Activated CD8-positive, alpha-beta T cell treated with anti-CD3 and anti-CD28 coated beads for 36 hours (primary cell): ENCODE results near the gene SERGEF. TPM values are rescaled to one million over a fixed set of nuclear protein-coding genes. Genes with fewer than 3 reads are reported as not detected.
"Not testable (repeated sequence)": the region's sequence is repeated elsewhere in the genome, so short reads cannot be mapped to it uniquely, and the experiment has no call there.

Experiments
- ATAC-seq: fragments of 200-7000 bp; cut with Tn5 transposase; one replicate; pipeline ENCODE4 v1.10.0; 2021; ENCODE audit warnings: mild to moderate bottlenecking, moderate library complexity
- CTCF ChIA-PET: fragments of 350-600 bp; sonication (Branson Sonifier 250); formaldehyde crosslinking; loops from one replicate; lab custom pipeline; 2021; ENCODE audit warnings: antibody characterized with exemption; lab: Charles Lee
- POLR2A ChIA-PET: fragments of 350-600 bp; sonication (Branson Sonifier 250); formaldehyde crosslinking; loops from one replicate; lab custom pipeline; 2021; ENCODE audit warnings: antibody characterized with exemption; lab: Charles Lee
- DNase-seq: peaks from one replicate; pipeline ENCODE4 v3.0.0-alpha.2; 2020
- H3K27ac Mint-ChIP-seq: one replicate; pipeline ENCODE4 v1.8.0; 2021; ENCODE audit warnings: mild to moderate bottlenecking, mixed read lengths
- H3K27me3 Mint-ChIP-seq: one replicate; pipeline ENCODE4 v1.8.0; 2021; ENCODE audit warnings: mixed read lengths
- H3K36me3 Mint-ChIP-seq: one replicate; pipeline ENCODE4 v1.8.0; 2021; ENCODE audit warnings: low read depth, mixed read lengths
- H3K4me1 Mint-ChIP-seq: one replicate; pipeline ENCODE4 v1.8.0; 2021; ENCODE audit warnings: low read depth, mixed read lengths
- H3K4me3 Mint-ChIP-seq: one replicate; pipeline ENCODE4 v1.8.0; 2021; ENCODE audit warnings: mild to moderate bottlenecking, moderate library complexity, mixed read lengths
- H3K9me3 Mint-ChIP-seq: one replicate; pipeline ENCODE4 v1.8.0; 2021; ENCODE audit warnings: mixed read lengths
- intact Hi-C: fragments of 100-400 bp; cut with micrococcal nuclease; formaldehyde crosslinking; loops from one replicate; pipeline ENCODE4 v1.10.0; 2022
- total RNA-seq, 2 experiments: library from RNA; stranded (reverse); gene quantifications; one replicate each; pipeline ENCODE4 v1.2.3, GENCODE V29; 2021
- TF ChIP-seq, protein P1 (sequence below): fragments of 200-600 bp; IDR thresholded peaks from one replicate; pipeline ENCODE4 v1.8.0; 2022; ENCODE audit warnings: antibody characterized with exemption, mild to moderate bottlenecking

The SERGEF gene
- total RNA-seq, 2 experiments from 2014 or later, result 56.2 to 64.4 TPM

DNA sequence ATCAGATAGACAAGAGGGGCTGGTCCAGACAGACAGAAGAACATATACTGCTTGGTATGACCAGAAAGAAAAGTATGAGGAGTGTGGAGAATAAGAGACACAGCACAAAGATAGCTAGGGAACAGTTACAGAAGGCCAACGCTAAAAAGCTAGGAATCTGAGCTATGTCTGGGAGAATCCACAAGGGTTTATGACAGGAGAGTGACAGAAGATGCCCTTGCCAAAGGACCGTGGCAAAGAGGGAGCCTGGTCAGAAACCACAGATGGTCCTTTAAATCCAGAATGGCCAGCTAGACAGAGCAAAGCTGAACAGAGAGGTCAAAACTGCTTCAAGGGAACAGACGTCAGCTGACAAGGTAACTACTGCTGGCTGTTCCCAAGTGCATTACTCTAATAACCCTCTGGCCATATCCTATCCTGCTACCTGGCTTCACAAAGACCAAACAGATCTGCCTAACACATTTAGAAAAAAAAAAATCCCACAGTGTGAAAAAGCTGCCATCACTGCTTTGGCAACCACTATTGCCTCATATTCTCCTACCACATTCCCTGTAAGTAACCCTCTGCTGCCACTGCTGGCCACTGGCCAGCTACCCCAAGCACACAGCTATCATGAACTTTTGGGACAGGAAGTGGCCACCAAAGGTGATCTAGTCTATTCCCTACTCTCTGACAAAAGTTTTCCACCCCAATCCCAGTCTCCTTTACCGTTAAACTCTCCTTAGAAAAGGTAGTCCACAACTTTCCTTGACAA, 7.3 kb downstream of the SERGEF start:
- TF ChIP-seq, protein P1, sequence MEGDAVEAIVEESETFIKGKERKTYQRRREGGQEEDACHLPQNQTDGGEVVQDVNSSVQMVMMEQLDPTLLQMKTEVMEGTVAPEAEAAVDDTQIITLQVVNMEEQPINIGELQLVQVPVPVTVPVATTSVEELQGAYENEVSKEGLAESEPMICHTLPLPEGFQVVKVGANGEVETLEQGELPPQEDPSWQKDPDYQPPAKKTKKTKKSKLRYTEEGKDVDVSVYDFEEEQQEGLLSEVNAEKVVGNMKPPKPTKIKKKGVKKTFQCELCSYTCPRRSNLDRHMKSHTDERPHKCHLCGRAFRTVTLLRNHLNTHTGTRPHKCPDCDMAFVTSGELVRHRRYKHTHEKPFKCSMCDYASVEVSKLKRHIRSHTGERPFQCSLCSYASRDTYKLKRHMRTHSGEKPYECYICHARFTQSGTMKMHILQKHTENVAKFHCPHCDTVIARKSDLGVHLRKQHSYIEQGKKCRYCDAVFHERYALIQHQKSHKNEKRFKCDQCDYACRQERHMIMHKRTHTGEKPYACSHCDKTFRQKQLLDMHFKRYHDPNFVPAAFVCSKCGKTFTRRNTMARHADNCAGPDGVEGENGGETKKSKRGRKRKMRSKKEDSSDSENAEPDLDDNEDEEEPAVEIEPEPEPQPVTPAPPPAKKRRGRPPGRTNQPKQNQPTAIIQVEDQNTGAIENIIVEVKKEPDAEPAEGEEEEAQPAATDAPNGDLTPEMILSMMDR, result no peak
- H3K4me3 Mint-ChIP-seq, result no peak overlapping the region
- H3K9me3 Mint-ChIP-seq, result no peaks in the 10 kb centered on the region
- DNase-seq, result no peak
- H3K36me3 Mint-ChIP-seq, result peaks cover 23% of the 10 kb centered on the region
- ATAC-seq, result no peak
- intact Hi-C loops, result no loop called here
- H3K27ac Mint-ChIP-seq, result peak overlapping the region; percentile 32
- ChIA-PET CTCF (interaction anchor here (1.3 kb wide), 1 partner anchor 19 kb away, joined by 3 read pairs; no protein-coding TSS in a partner anchor), POLR2A (interaction anchor here (1.0 to 1.3 kb wide), 2 partner anchors 8 to 18 kb away, joined by 3 read pairs; no protein-coding TSS in a partner anchor)
- H3K4me1 Mint-ChIP-seq, result peaks cover 2% of the 10 kb centered on the region
- no peaks in the 10 kb centered on the region for H3K27me3 Mint-ChIP-seq

DNA sequence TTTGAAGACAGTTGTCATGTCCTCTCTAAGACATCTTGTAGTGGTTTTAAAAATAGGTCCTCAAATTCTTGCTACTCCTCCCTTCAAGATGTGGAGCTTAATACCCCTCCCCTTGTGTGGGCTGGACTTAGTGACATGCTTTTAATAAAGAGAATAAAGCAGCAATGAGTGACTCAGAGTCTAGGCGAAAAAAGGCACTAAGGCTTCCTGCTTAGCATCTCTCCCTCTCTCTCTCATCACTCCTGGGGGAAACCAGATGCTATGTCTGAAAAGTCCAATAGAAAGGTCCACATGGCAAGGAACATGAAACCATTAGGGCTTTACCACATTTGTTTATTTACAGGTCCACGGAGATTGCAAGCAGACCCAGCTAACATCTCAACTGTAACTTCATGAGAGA, 11.7 kb downstream of the SERGEF start:
- CTCF ChIA-PET, result interaction anchor here (0.9 to 4.7 kb wide), 4 partner anchors 9 to 763 kb away, joined by 3 to 30 read pairs (median 4); no protein-coding TSS in a partner anchor
- Mint-ChIP-seq H3K27me3 (no peaks in the 10 kb centered on the region), H3K9me3 (no peaks in the 10 kb centered on the region), H3K4me1 (no peaks in the 10 kb centered on the region), H3K36me3 (peaks cover 27% of the 10 kb centered on the region), H3K4me3 (no peak overlapping the region), H3K27ac (no peak overlapping the region)
- TF ChIP-seq, protein P1, result no peak
- ATAC-seq (no peak), DNase-seq (no peak)
- intact Hi-C loops, result no loop called here
- POLR2A ChIA-PET, result interaction anchor here (1.5 kb wide), 1 partner anchor 11 kb away, joined by 6 read pairs; the partner anchor contains the start of gene SERGEF

DNA sequence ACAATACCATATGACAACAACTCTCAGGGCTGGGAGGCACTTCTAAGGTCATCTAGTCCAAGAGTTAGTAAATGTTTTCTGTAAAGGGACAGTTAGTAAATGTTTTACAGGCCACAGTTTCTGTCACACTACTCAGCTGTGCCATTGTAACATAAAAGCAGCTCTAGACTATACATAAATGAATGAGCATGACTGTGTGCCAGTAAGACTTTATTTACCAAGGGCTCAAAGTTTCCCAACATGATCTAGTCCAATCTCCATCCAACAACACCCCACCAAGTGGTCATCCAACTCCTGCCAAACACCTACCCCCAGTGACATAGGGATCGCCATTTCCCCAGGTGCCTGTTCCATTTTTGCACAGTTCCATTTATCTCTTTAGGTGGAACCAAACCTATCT, 12.1 kb downstream of the SERGEF start:
- Mint-ChIP-seq H3K4me1 (no peaks in the 10 kb centered on the region), H3K27ac (no peak overlapping the region), H3K36me3 (peaks cover 28% of the 10 kb centered on the region), H3K27me3 (no peaks in the 10 kb centered on the region), H3K9me3 (no peaks in the 10 kb centered on the region), H3K4me3 (no peak overlapping the region)
- intact Hi-C loops, result no loop called here
- POLR2A ChIA-PET, result interaction anchor here (1.5 kb wide), 1 partner anchor 12 kb away, joined by 6 read pairs; the partner anchor contains the start of gene SERGEF
- CTCF ChIA-PET, result interaction anchor here (1.6 to 4.7 kb wide), 3 partner anchors 9 to 115 kb away, joined by 4 to 30 read pairs (median 5); no protein-coding TSS in a partner anchor
- ATAC-seq (no peak), DNase-seq (no peak)
- TF ChIP-seq, protein P1, result no peak

DNA sequence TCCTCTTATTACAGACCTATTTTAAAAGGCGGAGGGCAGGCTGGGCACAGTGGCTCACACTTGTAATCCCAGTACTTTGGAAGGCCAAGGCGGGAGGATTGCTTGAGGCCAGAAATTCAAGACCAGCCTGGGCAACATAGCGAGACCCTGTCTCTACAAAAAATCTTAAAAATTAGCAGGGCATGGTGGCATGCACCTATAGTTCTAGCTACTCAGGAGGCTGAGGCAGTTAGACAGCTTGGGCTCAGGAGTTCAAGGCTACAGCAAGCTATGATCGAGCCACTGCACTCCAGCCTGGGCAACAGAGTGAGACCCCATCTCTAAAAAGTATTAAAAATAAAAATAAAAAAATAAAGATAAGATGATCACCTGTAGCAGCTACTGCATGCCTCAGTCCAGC, 12.7 kb downstream of the SERGEF start:
- H3K27ac Mint-ChIP-seq, H3K27me3 Mint-ChIP-seq: not testable (repeated sequence)
- H3K36me3 Mint-ChIP-seq, result peaks cover 26% of the 10 kb centered on the region

DNA sequence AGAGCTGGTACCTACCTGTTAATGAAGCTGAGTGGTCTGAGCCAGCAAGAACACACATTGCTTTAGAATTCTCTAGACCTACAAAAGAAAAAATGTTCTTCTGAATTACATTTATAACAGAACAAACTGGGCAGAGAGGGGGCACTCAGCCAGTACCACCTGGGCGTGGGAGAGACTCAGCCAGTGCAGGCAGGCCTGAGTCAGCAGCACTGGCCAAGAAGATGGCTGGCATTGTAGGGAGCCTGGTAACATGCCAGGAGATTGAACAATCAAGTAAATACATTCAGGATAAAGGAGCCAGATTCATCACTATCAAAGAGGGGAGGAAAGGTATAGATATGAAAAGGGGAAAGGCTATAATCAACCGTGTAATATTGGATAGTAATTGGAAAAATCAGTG, 19.9 kb downstream of the SERGEF start:
- peaks cover 20% of the 10 kb centered on the region for H3K36me3 Mint-ChIP-seq
- TF ChIP-seq, protein P1, result no peak
- no peaks in the 10 kb centered on the region for H3K27me3 Mint-ChIP-seq
- intact Hi-C loops, result no loop called here
- CTCF ChIA-PET, result interaction anchor here (0.7 to 4.3 kb wide), 7 partner anchors 9 to 262 kb away, joined by 3 to 30 read pairs (median 4); partner anchors contain the start of gene SAAL1
- H3K4me1 Mint-ChIP-seq, result peaks cover 2% of the 10 kb centered on the region
- ATAC-seq (no peak), DNase-seq (no peak)
- no peaks in the 10 kb centered on the region for H3K9me3 Mint-ChIP-seq
- no peak overlapping the region for H3K27ac Mint-ChIP-seq
- H3K4me3 Mint-ChIP-seq, result no peak overlapping the region
- POLR2A ChIA-PET, result no interaction called here

More for the DNA sequence above, 12.7 kb downstream of the SERGEF start:
- intact Hi-C loops, H3K9me3 Mint-ChIP-seq, ATAC-seq, DNase-seq, H3K4me1 Mint-ChIP-seq, H3K4me3 Mint-ChIP-seq: not testable (repeated sequence)
- ChIA-PET CTCF (interaction anchor here (1.2 to 4.7 kb wide), 5 partner anchors 8 to 115 kb away, joined by 4 to 30 read pairs (median 4); no protein-coding TSS in a partner anchor), POLR2A (interaction anchor here (1.5 kb wide), 1 partner anchor 12 kb away, joined by 6 read pairs; the partner anchor contains the start of gene SERGEF)
